Measurements from ENCODE around the gene STK32C. TPM values are rescaled to one million over a fixed set of nuclear protein-coding genes. Genes with fewer than 3 reads are reported as not detected.
A peak's percentile ranks its signal among the peaks of the same experiment; 100 is the strongest.

STK32C gene
- total and polyA plus RNA-seq, 2 experiments from 2014 or later: 17.5 to 23.8 TPM

DNA sequence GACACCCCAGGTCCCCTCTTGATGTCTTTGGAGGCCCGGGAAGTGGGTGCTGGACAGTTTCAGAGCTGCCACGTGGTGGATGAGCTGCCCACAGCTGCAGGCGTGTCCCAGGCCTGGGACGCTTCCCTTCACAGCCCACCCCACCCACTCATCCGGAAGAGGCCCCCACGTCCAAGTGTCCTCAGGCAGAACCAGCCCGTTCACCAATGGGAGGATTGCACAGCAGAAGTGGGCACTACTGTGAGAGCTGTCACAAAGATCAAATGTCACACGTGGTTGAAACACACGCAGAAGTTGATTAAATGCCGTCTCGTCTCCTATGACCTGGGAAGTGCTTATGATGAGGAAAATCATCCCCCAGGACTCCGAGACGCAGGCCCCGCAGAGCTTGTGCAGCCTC is 52.9 kb downstream of the STK32C start:
- Histone ChIP-seq H3K27me3 (no peaks in the 10 kb centered on the region), H3K9me3 (ENCODE audit: low read depth) (no peaks in the 10 kb centered on the region), H3K27ac (no peak overlapping the region), H3K4me1 (ENCODE audit: low read depth) (no peaks in the 10 kb centered on the region), H3K4me3 (no peak overlapping the region), H3K36me3 (no peaks in the 10 kb centered on the region)
- DNase-seq (ENCODE audit: low read depth in 1 of 2, low spot score in 1 of 2): no peak
- no peak for TF ChIP-seq CTCF (IDR thresholded peaks at IDR 0.05; ENCODE audit: low read depth, low read length)

GRCh38 chr10:132253092-132253687 is 54.6 kb downstream of the STK32C start:
- no peaks in the 10 kb centered on the region for H3K36me3 ChIP-seq
- no peak for DNase-seq (ENCODE audit: low read depth in 1 of 2, low spot score in 1 of 2)
- no peak overlapping the region for H3K4me3 ChIP-seq
- H3K27me3 ChIP-seq: no peaks in the 10 kb centered on the region
- H3K27ac ChIP-seq: no peak overlapping the region
- no peak for TF ChIP-seq CTCF (IDR thresholded peaks at IDR 0.05; ENCODE audit: low read depth, low read length)
- peaks cover 3% of the 10 kb centered on the region for H3K4me1 ChIP-seq (ENCODE audit: low read depth)
- no peaks in the 10 kb centered on the region for H3K9me3 ChIP-seq (ENCODE audit: low read depth)

GRCh38 chr10:132252412-132252811 is 55.3 kb downstream of the STK32C start:
- peak; percentile 9 for TF ChIP-seq CTCF (IDR thresholded peaks at IDR 0.05; ENCODE audit: low read depth, low read length)
- H3K27me3 ChIP-seq: no peaks in the 10 kb centered on the region
- no peaks in the 10 kb centered on the region for H3K36me3 ChIP-seq
- H3K4me1 ChIP-seq (ENCODE audit: low read depth): peaks cover 3% of the 10 kb centered on the region
- no peak for DNase-seq (ENCODE audit: low read depth in 1 of 2, low spot score in 1 of 2)
- no peak overlapping the region for H3K27ac ChIP-seq
- H3K9me3 ChIP-seq (ENCODE audit: low read depth): no peaks in the 10 kb centered on the region
- H3K4me3 ChIP-seq: no peak overlapping the region

- Histone ChIP-seq H3K27me3 (no peaks in the 10 kb centered on the region), H3K4me3 (no peak overlapping the region)
These were observed 55.8 kb downstream of the STK32C start for GRCh38 chr10:132251928-132252327.

GRCh38 chr10:132250481-132251475 is 57.0 kb downstream of the STK32C start:
- H3K4me1 ChIP-seq (ENCODE audit: low read depth): peaks cover 3% of the 10 kb centered on the region
- H3K27ac ChIP-seq: no peak overlapping the region
- no peak for TF ChIP-seq CTCF (IDR thresholded peaks at IDR 0.05; ENCODE audit: low read depth, low read length)
- no peaks in the 10 kb centered on the region for H3K36me3 ChIP-seq
- no peak overlapping the region for H3K4me3 ChIP-seq
- no peaks in the 10 kb centered on the region for H3K27me3 ChIP-seq
- H3K9me3 ChIP-seq (ENCODE audit: low read depth): no peaks in the 10 kb centered on the region
- DNase-seq (ENCODE audit: low read depth in 1 of 2, low spot score in 1 of 2): no peak

More at GRCh38 chr10:132251928-132252327, 55.8 kb downstream of the STK32C start:
- Histone ChIP-seq H3K27ac (no peak overlapping the region), H3K36me3 (no peaks in the 10 kb centered on the region), H3K4me1 (ENCODE audit: low read depth) (peaks cover 3% of the 10 kb centered on the region), H3K9me3 (ENCODE audit: low read depth) (no peaks in the 10 kb centered on the region)
- DNase-seq (ENCODE audit: low read depth in 1 of 2, low spot score in 1 of 2): no peak
- TF ChIP-seq CTCF (IDR thresholded peaks at IDR 0.05; ENCODE audit: low read depth, low read length): no peak
